ENCODE measurements around the gene GPNMB. TPM values are rescaled to one million over a fixed set of nuclear protein-coding genes. Genes with fewer than 3 reads are reported as not detected.

Gene GPNMB
- total and polyA plus RNA-seq, 11 donors, result 97.5 to 561 (median 228) TPM

DNA sequence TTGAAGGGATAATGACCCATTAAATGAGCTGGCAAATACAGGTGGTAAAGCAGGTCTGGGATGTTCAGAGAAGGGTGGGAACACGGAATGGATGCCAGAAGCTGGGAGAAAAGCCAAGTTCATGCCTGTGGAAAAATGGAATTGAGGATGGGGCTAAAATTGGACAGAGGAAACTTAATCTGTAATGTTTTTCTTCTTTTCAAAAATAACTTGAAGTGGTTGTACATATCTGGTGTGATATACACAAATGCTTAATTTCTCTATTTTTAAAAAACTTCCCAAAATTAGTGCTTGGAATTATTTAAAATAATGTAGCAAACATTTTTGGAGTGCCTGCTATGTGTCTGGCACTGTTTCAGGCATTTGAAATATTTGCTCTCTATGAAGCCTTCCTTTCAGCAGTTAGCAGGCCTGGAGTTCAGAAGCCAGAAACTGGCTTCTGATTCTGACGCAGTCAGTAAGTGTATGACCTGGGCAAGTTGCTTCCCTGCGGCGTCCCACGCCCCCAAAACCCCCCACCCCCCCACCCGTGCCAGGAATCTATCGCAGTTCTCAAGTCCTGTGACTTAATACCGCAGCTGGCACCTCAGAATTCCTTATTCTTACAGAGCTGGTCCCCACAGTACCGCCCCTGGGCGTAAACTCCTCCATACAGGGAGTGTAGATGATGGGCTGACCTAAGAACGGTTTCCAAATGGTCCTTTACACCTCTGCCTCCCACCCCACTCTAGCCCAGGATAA lies 51.7 kb downstream of the GPNMB start:
- DNase-seq (no peak), ATAC-seq (peak in 2 of 4 donors; percentile 12 to 47)
- 34 to 50% (median 46%) methylated on average over 11 of the region's 11 CpGs for WGBS, 4 donors
- peak overlapping the region; percentile 19 to 90 (median 84) for H3K27ac ChIP-seq
- intact Hi-C loops (cut with DNase I), result loop anchor here in 3 of 10 donors (5.0 to 10.0 kb wide), 3 partner anchors 194 to 236 kb away; partner anchors contain the start of genes TRA2A (in 2 of the 3) and KLHL7 (in 1 of the 3)
- peaks cover 0 to 21% (median 12%) of the 10 kb centered on the region in 9 donors for H3K36me3 ChIP-seq
- H3K27me3 ChIP-seq, result peaks cover 0 to 3% (median 0%) of the 10 kb centered on the region in 9 donors
- no peak for TF ChIP-seq POLR2A (IDR thresholded peaks at IDR 0.05)
- TF ChIP-seq, protein P1, sequence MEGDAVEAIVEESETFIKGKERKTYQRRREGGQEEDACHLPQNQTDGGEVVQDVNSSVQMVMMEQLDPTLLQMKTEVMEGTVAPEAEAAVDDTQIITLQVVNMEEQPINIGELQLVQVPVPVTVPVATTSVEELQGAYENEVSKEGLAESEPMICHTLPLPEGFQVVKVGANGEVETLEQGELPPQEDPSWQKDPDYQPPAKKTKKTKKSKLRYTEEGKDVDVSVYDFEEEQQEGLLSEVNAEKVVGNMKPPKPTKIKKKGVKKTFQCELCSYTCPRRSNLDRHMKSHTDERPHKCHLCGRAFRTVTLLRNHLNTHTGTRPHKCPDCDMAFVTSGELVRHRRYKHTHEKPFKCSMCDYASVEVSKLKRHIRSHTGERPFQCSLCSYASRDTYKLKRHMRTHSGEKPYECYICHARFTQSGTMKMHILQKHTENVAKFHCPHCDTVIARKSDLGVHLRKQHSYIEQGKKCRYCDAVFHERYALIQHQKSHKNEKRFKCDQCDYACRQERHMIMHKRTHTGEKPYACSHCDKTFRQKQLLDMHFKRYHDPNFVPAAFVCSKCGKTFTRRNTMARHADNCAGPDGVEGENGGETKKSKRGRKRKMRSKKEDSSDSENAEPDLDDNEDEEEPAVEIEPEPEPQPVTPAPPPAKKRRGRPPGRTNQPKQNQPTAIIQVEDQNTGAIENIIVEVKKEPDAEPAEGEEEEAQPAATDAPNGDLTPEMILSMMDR (IDR thresholded peaks at IDR 0.05), result no peak
- peak overlapping the region; percentile 78 to 98 (median 86) for H3K4me3 ChIP-seq
- H3K9me3 ChIP-seq, result no peaks in the 10 kb centered on the region
- peaks cover 4 to 40% (median 25%) of the 10 kb centered on the region in 12 donors for H3K4me1 ChIP-seq

DNA sequence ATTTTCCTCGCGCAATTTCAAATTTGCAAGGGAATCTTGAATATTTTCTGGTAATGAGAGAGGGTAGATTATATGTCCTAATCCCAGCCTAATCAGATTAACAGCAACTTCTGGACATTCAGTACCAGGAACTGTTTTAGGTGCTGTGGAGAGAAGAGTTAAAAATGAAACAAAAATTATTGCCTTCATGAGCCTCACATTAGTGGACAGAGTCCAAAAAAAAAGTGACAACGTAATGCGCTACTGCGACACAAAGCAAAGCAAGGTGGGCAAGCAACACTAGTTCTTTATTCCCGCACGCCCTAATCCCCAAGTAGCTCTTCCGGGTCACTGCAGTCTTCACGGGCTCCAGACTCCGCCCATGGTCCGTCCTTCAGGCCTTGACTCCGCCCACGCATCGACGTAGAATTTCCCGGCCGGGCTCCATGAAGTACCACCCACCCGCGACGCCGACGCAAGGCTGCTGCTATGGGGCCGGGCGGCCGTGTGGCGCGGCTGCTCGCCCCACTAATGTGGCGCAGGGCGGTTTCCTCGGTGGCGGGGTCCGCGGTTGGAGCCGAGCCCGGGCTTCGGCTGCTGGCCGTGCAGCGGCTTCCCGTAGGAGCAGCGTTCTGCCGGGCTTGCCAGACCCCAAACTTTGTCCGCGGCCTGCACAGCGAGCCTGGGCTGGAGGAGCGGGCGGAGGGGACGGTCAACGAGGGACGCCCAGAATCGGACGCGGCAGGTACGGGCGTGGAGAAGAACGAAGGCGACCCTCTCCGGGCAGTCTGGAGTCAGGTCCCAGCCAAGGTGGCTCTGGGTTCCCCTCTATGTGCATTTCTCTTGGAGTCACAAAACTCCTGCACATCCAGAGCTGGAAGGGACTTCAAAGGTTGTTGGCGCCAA lies 52.6 kb downstream of the GPNMB start, which contains the start of gene MALSU1:
MALSU1 (plus strand) TSS at position 455 of the 885 bp plus-strand sequence; CDS start at position 469, 14 bp downstream.
- intact Hi-C loops (cut with DNase I), result loop anchor here in 3 of 10 donors (5.0 to 10.0 kb wide), 3 partner anchors 194 to 236 kb away; partner anchors contain the start of genes TRA2A (in 2 of the 3) and KLHL7 (in 1 of the 3)
- ATAC-seq, result peak; percentile 98 to 100 (median 100)
- 1 to 5% (median 1%) methylated on average over 13 to 59 of the region's 59 CpGs for WGBS, 4 donors

DNA sequence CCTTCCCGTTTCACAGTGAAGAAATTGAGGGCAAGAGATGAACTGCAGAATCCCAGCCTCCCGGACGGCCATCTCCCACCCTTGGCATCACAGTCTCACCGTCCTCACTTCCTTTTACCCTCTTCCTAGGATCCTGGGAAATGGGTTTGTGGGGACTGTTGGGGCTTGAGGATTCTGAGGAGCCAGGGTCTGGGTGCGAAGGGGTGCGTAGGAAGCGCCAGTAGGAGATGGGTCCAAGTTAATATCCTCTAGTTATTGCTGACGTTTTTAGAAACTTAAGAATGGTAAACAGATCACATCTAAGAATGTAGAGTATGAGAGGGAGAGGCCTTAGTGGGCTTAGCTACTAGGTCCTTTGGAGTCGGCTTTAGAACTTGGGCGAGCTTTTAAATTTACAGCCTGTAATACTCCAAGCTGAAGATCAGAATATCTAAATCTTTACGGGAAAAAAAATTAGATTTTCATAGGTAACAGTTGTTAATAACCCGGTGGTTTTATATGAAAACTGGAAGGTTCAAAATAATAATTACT lies 53.3 kb downstream of the GPNMB start:
- H3K4me3 ChIP-seq, result peak overlapping the region; percentile 78 to 98 (median 86)
- TF ChIP-seq, protein P1 (IDR thresholded peaks at IDR 0.05), result no peak
- TF ChIP-seq POLR2A (IDR thresholded peaks at IDR 0.05), result no peak
- peak overlapping the region in 11 of 12 donors; percentile 79 to 90 (median 84) for H3K27ac ChIP-seq
- peaks cover 4 to 51% (median 26%) of the 10 kb centered on the region in 12 donors for H3K4me1 ChIP-seq
- DNase-seq, result no peak
- intact Hi-C loops (cut with DNase I), result loop anchor here in 3 of 10 donors (5.0 to 10.0 kb wide), 3 partner anchors 195 to 235 kb away; partner anchors contain the start of genes TRA2A (in 2 of the 3) and KLHL7 (in 1 of the 3)
- H3K27me3 ChIP-seq, result no peaks in the 10 kb centered on the region
- H3K36me3 ChIP-seq, result peaks cover 0 to 36% (median 19%) of the 10 kb centered on the region in 9 donors
- H3K9me3 ChIP-seq, result no peaks in the 10 kb centered on the region
- WGBS, 4 donors, result 9 to 12% (median 11%) methylated on average over 11 to 12 of the region's 12 CpGs
- peak in 1 of 4 donors; percentile 2 for ATAC-seq

More for the DNA sequence above, 52.6 kb downstream of the GPNMB start, which contains the start of gene MALSU1:
- Histone ChIP-seq H3K27ac (peak within 1 kb of the TSS; percentile 26 to 90 (median 84)), H3K9me3 (no peaks in the 10 kb centered on the region), H3K27me3 (no peaks in the 10 kb centered on the region), H3K4me3 (peak within 1 kb of the TSS; percentile 78 to 98 (median 86)), H3K36me3 (peaks cover 0 to 29% (median 16%) of the 10 kb centered on the region in 9 donors), H3K4me1 (peaks cover 4 to 48% (median 26%) of the 10 kb centered on the region in 12 donors)
- peak; percentile 96 to 98 (median 98) for DNase-seq
- TF ChIP-seq, protein P1 (IDR thresholded peaks at IDR 0.05), result peak in 1 of 12 donors; percentile 12
- peak; percentile 14 to 90 for TF ChIP-seq POLR2A (IDR thresholded peaks at IDR 0.05)

Data from heart left ventricle (tissue), 16 donors.